ENCODE measurements around the gene GALNT4. TPM values are rescaled to one million over a fixed set of nuclear protein-coding genes. Genes with fewer than 3 reads are reported as not detected.

Gene GALNT4
- total RNA-seq, 1 experiment from 2014 or later, result 70.9 TPM

DNA sequence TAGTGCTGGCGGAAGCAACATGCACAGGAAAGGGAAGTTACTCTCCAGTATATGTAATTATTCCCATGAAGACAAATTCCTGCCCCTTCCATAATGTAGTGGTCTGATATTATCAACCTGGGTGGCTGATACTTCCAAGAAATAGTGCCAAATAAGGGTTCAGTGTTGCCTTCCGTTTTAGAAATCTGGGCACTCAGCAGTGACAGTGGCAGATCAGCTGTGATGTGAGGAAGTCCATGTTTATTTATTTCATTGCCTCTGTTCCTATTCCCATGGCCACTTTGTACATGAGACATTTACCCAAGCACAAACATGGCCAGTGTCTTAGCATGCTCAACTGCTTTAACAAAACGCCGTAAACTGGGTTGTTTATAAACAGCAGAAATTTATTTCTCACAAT lies 21.6 kb upstream of the GALNT4 start:
- Mint-ChIP-seq H3K36me3 (ENCODE audit: insufficient read depth, unreplicated experiment) (no peaks in the 10 kb centered on the region), H3K4me3 (ENCODE audit: low read depth, unreplicated experiment) (no peak overlapping the region), H3K27me3 (ENCODE audit: unreplicated experiment) (no peaks in the 10 kb centered on the region), H3K27ac (ENCODE audit: unreplicated experiment) (no peak overlapping the region), H3K4me1 (ENCODE audit: low read depth, unreplicated experiment) (peaks cover 26% of the 10 kb centered on the region), H3K9me3 (ENCODE audit: low read depth, unreplicated experiment) (no peaks in the 10 kb centered on the region)
- TF ChIP-seq, protein P1, sequence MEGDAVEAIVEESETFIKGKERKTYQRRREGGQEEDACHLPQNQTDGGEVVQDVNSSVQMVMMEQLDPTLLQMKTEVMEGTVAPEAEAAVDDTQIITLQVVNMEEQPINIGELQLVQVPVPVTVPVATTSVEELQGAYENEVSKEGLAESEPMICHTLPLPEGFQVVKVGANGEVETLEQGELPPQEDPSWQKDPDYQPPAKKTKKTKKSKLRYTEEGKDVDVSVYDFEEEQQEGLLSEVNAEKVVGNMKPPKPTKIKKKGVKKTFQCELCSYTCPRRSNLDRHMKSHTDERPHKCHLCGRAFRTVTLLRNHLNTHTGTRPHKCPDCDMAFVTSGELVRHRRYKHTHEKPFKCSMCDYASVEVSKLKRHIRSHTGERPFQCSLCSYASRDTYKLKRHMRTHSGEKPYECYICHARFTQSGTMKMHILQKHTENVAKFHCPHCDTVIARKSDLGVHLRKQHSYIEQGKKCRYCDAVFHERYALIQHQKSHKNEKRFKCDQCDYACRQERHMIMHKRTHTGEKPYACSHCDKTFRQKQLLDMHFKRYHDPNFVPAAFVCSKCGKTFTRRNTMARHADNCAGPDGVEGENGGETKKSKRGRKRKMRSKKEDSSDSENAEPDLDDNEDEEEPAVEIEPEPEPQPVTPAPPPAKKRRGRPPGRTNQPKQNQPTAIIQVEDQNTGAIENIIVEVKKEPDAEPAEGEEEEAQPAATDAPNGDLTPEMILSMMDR (IDR thresholded peaks at IDR 0.05; ENCODE audit: unreplicated experiment), result no peak
- CTCF ChIA-PET, result interaction anchor here (0.7 kb wide), 1 partner anchor 349 kb away, joined by 3 read pairs; no protein-coding TSS in a partner anchor
- intact Hi-C loops (cut with micrococcal nuclease; ENCODE audit: unreplicated experiment), result loop anchor here (5.0 to 10.0 kb wide), 2 partner anchors 146 to 1309 kb away; no protein-coding TSS in a partner anchor
- DNase-seq, result no peak
- no TSS peak for BruUV-seq (replicated peaks)

DNA sequence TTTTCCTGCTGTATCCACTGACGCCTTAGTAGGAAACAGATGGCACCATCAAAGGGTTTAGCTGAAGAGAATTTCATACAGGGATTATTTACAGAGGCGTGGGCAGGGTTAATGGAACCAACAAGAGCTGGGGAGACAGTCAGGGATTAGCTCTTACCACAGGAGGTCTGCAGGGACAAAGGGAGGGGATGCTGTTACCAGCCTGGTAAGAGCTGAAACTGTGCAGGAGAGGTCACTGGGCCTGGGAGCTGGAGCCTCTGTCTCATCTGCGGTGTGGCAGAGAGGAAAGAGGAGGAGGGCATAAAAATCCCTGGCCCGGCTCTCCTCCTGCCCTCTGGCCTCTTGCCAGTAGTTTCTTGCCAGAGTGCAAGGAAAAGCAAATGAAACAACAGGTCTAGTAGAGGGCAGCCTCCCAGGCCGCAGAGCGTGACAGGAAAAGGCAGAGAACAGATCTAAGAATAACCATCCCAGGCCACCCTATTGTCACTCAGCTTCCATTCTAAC lies 20.1 kb upstream of the GALNT4 start:
- no peaks in the 10 kb centered on the region for H3K9me3 Mint-ChIP-seq (ENCODE audit: low read depth, unreplicated experiment)
- TF ChIP-seq, protein P1 (IDR thresholded peaks at IDR 0.05; ENCODE audit: unreplicated experiment), result no peak
- no TSS peak for BruUV-seq (replicated peaks)
- peaks cover 26% of the 10 kb centered on the region for H3K4me1 Mint-ChIP-seq (ENCODE audit: low read depth, unreplicated experiment)
- H3K4me3 Mint-ChIP-seq (ENCODE audit: low read depth, unreplicated experiment), result no peak overlapping the region
- no peaks in the 10 kb centered on the region for H3K27me3 Mint-ChIP-seq (ENCODE audit: unreplicated experiment)
- H3K27ac Mint-ChIP-seq (ENCODE audit: unreplicated experiment), result no peak overlapping the region
- H3K36me3 Mint-ChIP-seq (ENCODE audit: insufficient read depth, unreplicated experiment), result no peaks in the 10 kb centered on the region
- intact Hi-C loops (cut with micrococcal nuclease; ENCODE audit: unreplicated experiment), result loop anchor here (5.0 to 10.0 kb wide), 5 partner anchors 148 to 1310 kb away; no protein-coding TSS in a partner anchor
- CTCF ChIA-PET, result interaction anchor here (0.9 to 1.8 kb wide), 2 partner anchors 14 to 1365 kb away, joined by 3 to 5 read pairs; no protein-coding TSS in a partner anchor
- DNase-seq, result peak; percentile 27

DNA sequence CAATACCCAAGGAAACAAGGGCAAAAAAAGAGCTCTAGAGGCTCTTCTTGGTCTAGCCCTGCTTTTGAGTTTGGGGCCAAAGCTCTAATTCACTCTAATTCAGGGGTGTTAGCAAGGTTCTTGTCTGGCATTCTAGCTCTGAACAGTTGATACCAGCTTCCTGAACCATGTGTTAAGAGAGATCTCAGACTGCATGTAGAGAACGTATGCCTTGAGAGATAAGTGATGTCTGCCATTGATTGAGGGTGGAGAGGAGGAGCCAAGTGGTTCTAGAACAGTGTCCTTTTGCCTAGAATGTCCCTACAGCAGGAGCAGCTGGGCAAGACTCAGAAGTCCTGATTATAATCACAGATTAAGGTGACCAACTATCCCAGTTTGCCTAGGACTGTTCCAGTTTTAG lies 19.4 kb upstream of the GALNT4 start:
- H3K36me3 Mint-ChIP-seq (ENCODE audit: insufficient read depth, unreplicated experiment), result no peaks in the 10 kb centered on the region
- intact Hi-C loops (cut with micrococcal nuclease; ENCODE audit: unreplicated experiment), result loop anchor here (5.0 to 10.0 kb wide), 4 partner anchors 158 to 1311 kb away; no protein-coding TSS in a partner anchor

DNA sequence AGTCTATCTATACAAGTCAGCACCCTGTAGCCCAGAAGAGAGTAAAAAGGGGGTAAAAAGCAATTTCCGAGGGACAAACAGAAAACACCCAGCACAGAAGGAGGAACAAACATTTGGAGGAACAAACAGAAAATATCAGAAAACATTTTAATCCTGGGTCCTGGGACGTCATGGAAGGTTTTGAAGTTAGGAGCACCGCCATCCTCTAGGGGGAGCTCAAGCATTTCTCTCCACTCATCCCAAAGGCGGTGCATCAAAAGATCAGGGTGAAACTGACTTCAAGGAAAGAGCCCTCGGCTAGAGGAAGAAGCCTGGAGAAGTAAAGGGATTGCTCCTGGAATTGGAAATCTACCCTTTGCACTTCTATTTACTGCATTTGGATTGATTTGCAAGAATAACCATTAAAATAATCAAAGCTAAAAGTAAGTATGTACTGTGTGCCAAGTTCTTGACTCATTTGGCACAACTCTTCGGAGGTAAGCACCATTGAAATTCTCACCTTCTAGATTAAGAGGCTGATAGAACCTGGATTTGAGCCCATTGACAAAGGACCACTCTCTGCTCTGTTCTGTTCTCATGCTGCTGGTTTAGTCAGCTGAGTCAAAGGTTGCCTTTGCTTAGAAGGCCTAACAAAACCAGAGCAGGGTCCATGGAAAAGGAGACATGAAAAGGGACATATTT lies 18.5 kb upstream of the GALNT4 start:
- Mint-ChIP-seq H3K36me3 (ENCODE audit: insufficient read depth, unreplicated experiment) (no peaks in the 10 kb centered on the region), H3K27me3 (ENCODE audit: unreplicated experiment) (no peaks in the 10 kb centered on the region), H3K27ac (ENCODE audit: unreplicated experiment) (peak overlapping the region; percentile 14), H3K9me3 (ENCODE audit: low read depth, unreplicated experiment) (no peaks in the 10 kb centered on the region), H3K4me1 (ENCODE audit: low read depth, unreplicated experiment) (peaks cover 26% of the 10 kb centered on the region), H3K4me3 (ENCODE audit: low read depth, unreplicated experiment) (no peak overlapping the region)
- intact Hi-C loops (cut with micrococcal nuclease; ENCODE audit: unreplicated experiment), result loop anchor here (1.0 to 10.0 kb wide), 6 partner anchors 159 to 1398 kb away; no protein-coding TSS in a partner anchor
- CTCF ChIA-PET, result interaction anchor here (0.9 to 1.8 kb wide), 3 partner anchors 69 to 1366 kb away, joined by 3 to 5 read pairs (median 3); partner anchors contain the start of gene ATP2B1
- TF ChIP-seq, protein P1 (IDR thresholded peaks at IDR 0.05; ENCODE audit: unreplicated experiment), result peak; percentile 94
- peak; percentile 84 for DNase-seq
- no TSS peak for BruUV-seq (replicated peaks)

More for the DNA sequence above, 19.4 kb upstream of the GALNT4 start:
- no peak for DNase-seq
- Mint-ChIP-seq H3K27me3 (ENCODE audit: unreplicated experiment) (no peaks in the 10 kb centered on the region), H3K9me3 (ENCODE audit: low read depth, unreplicated experiment) (no peaks in the 10 kb centered on the region), H3K4me3 (ENCODE audit: low read depth, unreplicated experiment) (no peak overlapping the region), H3K4me1 (ENCODE audit: low read depth, unreplicated experiment) (peaks cover 26% of the 10 kb centered on the region), H3K27ac (ENCODE audit: unreplicated experiment) (no peak overlapping the region)
- TF ChIP-seq, protein P1 (IDR thresholded peaks at IDR 0.05; ENCODE audit: unreplicated experiment), result no peak
- CTCF ChIA-PET, result interaction anchor here (0.9 to 1.8 kb wide), 3 partner anchors 70 to 1365 kb away, joined by 3 to 5 read pairs (median 3); partner anchors contain the start of gene ATP2B1
- no TSS peak for BruUV-seq (replicated peaks)
